HepG2 (cell line): Measurements from ENCODE around the gene C16orf86. TPM values are rescaled to one million over a fixed set of nuclear protein-coding genes. Genes with fewer than 3 reads are reported as not detected.

ENCODE experiments used
- CREM ChIP-seq, 2 experiments: sonication (generic) in 1 of 2; formaldehyde crosslinking in 1 of 2; IDR thresholded peaks; 2 replicates each; pipeline versions ENCODE4 v1.4.0 to v1.6.1; 2016 to 2020; ENCODE audit warnings: antibody characterized with exemption in 1 of 2, mild to moderate bottlenecking in 1 of 2, missing genetic modification reagents in 1 of 2
- KAT8 ChIP-seq: IDR thresholded peaks from 2 replicates; pipeline ENCODE4 v1.6.1; 2016; ENCODE audit warnings: missing genetic modification reagents, missing compliant biosample characterization
- MXD1 ChIP-seq: sonication (generic); formaldehyde crosslinking; IDR thresholded peaks from 2 replicates; pipeline ENCODE4 v1.4.0; 2020; ENCODE audit warnings: mild to moderate bottlenecking, missing genetic modification reagents
- NONO ChIP-seq, 2 experiments: fragments of 450-650 bp in 1 of 2; sonication (generic) in 1 of 2; formaldehyde crosslinking in 1 of 2; IDR thresholded peaks in 1 of 2; conservative IDR thresholded peaks in 1 of 2; 2 replicates each; pipeline versions ENCODE4 v1.6.1 to v1.8.0; 2017 to 2022; ENCODE audit warnings: mild to moderate bottlenecking in 1 of 2, missing genetic modification reagents in 1 of 2, moderate library complexity in 1 of 2
- ZBTB3 ChIP-seq: sonication (generic); formaldehyde crosslinking; IDR thresholded peaks from 2 replicates; pipeline ENCODE4 v1.4.0; 2020; ENCODE audit warnings: low read depth, mild to moderate bottlenecking, moderate library complexity, missing genetic modification reagents, borderline replicate concordance
- ZNF407 ChIP-seq: sonication (generic); formaldehyde crosslinking; IDR thresholded peaks from one replicate; pipeline ENCODE4 v1.5.1; 2020; ENCODE audit warnings: mild to moderate bottlenecking, missing genetic modification reagents; ENCODE audit errors: not compliant biosample characterization
- polyA plus RNA-seq, 8 experiments: library from polyadenylated mRNA; depleted of rRNA in 3 of 8; stranded (reverse) in 7 of 8; unstranded in 1 of 8; fragments of >200 nt; fragmentation: Illumina TruSeq in 4 of 8; extraction: Trizol in 4 of 8; gene quantifications; 2 replicates each; pipeline versions ENCODE4 v1.2.1 to v1.2.3, GENCODE V29; 2011 to 2016; ENCODE audit warnings: low read depth in 4 of 8, missing spikeins in 1 of 8, mixed read lengths in 1 of 8; ENCODE audit not compliant: insufficient read depth in 1 of 8
- total RNA-seq, 5 experiments: library from RNA; depleted of rRNA; stranded (reverse); fragments of >200 nt; fragmentation: Illumina TruSeq; extraction: Trizol; gene quantifications; 2 replicates each; pipeline ENCODE4 v1.2.3, GENCODE V29; 2016; ENCODE audit warnings: low read depth in 1 of 5
- TF ChIP-seq, protein P1 (sequence below): sonication (generic); formaldehyde crosslinking; IDR thresholded peaks from 2 replicates; pipeline ENCODE4 v1.9.0; 2021; ENCODE audit warnings: missing genetic modification reagents, borderline replicate concordance
- TF ChIP-seq, protein P2 (sequence below): sonication (generic); formaldehyde crosslinking; IDR thresholded peaks from 2 replicates; pipeline ENCODE4 v1.5.0; 2020; ENCODE audit warnings: missing genetic modification reagents
- TF ChIP-seq, protein P3 (sequence below): sonication (generic); formaldehyde crosslinking; IDR thresholded peaks from 2 replicates; pipeline ENCODE4 v1.8.0; 2022; ENCODE audit warnings: mild to moderate bottlenecking, missing genetic modification reagents

C16orf86 gene
- total and polyA plus RNA-seq, 2 of the 13 experiments (the other 11 are each of a cell fraction or from before 2014, with no cell fraction given), result 1.5 to 3.1 TPM

- TF ChIP-seq, protein P1, sequence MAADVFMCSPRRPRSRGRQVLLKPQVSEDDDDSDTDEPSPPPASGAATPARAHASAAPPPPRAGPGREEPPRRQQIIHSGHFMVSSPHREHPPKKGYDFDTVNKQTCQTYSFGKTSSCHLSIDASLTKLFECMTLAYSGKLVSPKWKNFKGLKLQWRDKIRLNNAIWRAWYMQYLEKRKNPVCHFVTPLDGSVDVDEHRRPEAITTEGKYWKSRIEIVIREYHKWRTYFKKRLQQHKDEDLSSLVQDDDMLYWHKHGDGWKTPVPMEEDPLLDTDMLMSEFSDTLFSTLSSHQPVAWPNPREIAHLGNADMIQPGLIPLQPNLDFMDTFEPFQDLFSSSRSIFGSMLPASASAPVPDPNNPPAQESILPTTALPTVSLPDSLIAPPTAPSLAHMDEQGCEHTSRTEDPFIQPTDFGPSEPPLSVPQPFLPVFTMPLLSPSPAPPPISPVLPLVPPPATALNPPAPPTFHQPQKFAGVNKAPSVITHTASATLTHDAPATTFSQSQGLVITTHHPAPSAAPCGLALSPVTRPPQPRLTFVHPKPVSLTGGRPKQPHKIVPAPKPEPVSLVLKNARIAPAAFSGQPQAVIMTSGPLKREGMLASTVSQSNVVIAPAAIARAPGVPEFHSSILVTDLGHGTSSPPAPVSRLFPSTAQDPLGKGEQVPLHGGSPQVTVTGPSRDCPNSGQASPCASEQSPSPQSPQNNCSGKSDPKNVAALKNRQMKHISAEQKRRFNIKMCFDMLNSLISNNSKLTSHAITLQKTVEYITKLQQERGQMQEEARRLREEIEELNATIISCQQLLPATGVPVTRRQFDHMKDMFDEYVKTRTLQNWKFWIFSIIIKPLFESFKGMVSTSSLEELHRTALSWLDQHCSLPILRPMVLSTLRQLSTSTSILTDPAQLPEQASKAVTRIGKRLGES, result peak; percentile 46; the same call in 1 of the 2 replicates
- TF ChIP-seq ZBTB3 (CRISPR knock-in tag) (0 out of 2 replicates have a peak, but pooled peaks have one; percentile 84), MXD1 (CRISPR knock-in tag) (peak; percentile 41; the same call in 1 of the 2 replicates), NONO (IDR thresholded peaks at IDR 0.05) (no peak), NONO (CRISPR knock-in tag; conservative IDR thresholded peaks at IDR 0.05) (0 out of 2 replicates have a peak, but pooled peaks have one; percentile 13), KAT8 (CRISPR knock-in tag) (peak; percentile 89), ZNF407 (CRISPR knock-in tag) (peak; percentile 43), CREM (IDR thresholded peaks at IDR 0.05) (no peak), CREM (CRISPR knock-in tag; IDR thresholded peaks at IDR 0.05) (no peak)
- TF ChIP-seq, protein P2, sequence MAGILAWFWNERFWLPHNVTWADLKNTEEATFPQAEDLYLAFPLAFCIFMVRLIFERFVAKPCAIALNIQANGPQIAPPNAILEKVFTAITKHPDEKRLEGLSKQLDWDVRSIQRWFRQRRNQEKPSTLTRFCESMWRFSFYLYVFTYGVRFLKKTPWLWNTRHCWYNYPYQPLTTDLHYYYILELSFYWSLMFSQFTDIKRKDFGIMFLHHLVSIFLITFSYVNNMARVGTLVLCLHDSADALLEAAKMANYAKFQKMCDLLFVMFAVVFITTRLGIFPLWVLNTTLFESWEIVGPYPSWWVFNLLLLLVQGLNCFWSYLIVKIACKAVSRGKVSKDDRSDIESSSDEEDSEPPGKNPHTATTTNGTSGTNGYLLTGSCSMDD (CRISPR knock-in tag), result no peak; the same call in 1 of the 2 replicates
- TF ChIP-seq, protein P3, sequence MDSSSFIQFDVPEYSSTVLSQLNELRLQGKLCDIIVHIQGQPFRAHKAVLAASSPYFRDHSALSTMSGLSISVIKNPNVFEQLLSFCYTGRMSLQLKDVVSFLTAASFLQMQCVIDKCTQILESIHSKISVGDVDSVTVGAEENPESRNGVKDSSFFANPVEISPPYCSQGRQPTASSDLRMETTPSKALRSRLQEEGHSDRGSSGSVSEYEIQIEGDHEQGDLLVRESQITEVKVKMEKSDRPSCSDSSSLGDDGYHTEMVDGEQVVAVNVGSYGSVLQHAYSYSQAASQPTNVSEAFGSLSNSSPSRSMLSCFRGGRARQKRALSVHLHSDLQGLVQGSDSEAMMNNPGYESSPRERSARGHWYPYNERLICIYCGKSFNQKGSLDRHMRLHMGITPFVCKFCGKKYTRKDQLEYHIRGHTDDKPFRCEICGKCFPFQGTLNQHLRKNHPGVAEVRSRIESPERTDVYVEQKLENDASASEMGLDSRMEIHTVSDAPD (CRISPR knock-in tag), result peak; percentile 48
Measured at GRCh38 chr16:67659675-67660563, 6.7 kb upstream of the C16orf86 start, which contains the start of gene ACD (continued).
